H9 (cell line): ENCODE measurements around the gene TM4SF1. TPM values are rescaled to one million over a fixed set of nuclear protein-coding genes. Genes with fewer than 3 reads are reported as not detected.

Source experiments
- DNase-seq: peaks from one replicate; pipeline ENCODE4 v3.0.0-alpha.2; 2017
- H2AFZ ChIP-seq: one replicate; pipeline ENCODE4 v1.6.1; 2013; ENCODE audit warnings: mild to moderate bottlenecking, low read length, control low read depth, moderate library complexity
- H2AK5ac ChIP-seq: 2 replicates; pipeline ENCODE4 v1.6.1; 2013; ENCODE audit warnings: low read length, control low read depth, mixed read lengths; ENCODE audit not compliant: insufficient read length
- H2BK120ac ChIP-seq: one replicate; pipeline ENCODE4 v1.6.1; 2013; ENCODE audit warnings: low read depth, mild to moderate bottlenecking, low read length, control low read depth, inconsistent platforms; ENCODE audit not compliant: poor library complexity, severe bottlenecking
- H2BK12ac ChIP-seq: 2 replicates; pipeline ENCODE4 v1.6.1; 2013; ENCODE audit warnings: low read length, control low read depth, mixed read lengths, low read depth; ENCODE audit not compliant: insufficient read length
- H2BK15ac ChIP-seq: 2 replicates; pipeline ENCODE4 v1.6.1; 2013; ENCODE audit warnings: low read depth, low read length, control low read depth
- H2BK20ac ChIP-seq: one replicate; pipeline ENCODE4 v1.6.1; 2013; ENCODE audit warnings: low read depth, mild to moderate bottlenecking, low read length, control low read depth, inconsistent platforms; ENCODE audit not compliant: poor library complexity, severe bottlenecking
- H2BK5ac ChIP-seq: 2 replicates; pipeline ENCODE4 v1.6.1; 2013; ENCODE audit warnings: low read length, control low read depth, mixed read lengths; ENCODE audit not compliant: insufficient read length
- H3K14ac ChIP-seq: 2 replicates; pipeline ENCODE4 v1.6.1; 2013; ENCODE audit warnings: low read length, control low read depth; ENCODE audit not compliant: insufficient read depth
- H3K18ac ChIP-seq: 2 replicates; pipeline ENCODE4 v1.6.1; 2013; ENCODE audit warnings: low read depth, mild to moderate bottlenecking, mixed read lengths, low read length, control low read depth; ENCODE audit not compliant: insufficient read length
- H3K23ac ChIP-seq: 2 replicates; pipeline ENCODE4 v1.6.1; 2013; ENCODE audit warnings: low read length, control low read depth, mixed read lengths, low read depth; ENCODE audit not compliant: insufficient read length
- H3K23me2 ChIP-seq: 2 replicates; pipeline ENCODE4 v1.6.1; 2013; ENCODE audit warnings: low read depth, mild to moderate bottlenecking, mixed read lengths, low read length, control low read depth; ENCODE audit not compliant: insufficient read length, poor library complexity, severe bottlenecking
- H3K27ac ChIP-seq: 2 replicates; pipeline ENCODE4 v1.5.1; 2013; ENCODE audit warnings: low read length, control low read depth, mixed read lengths, low read depth; ENCODE audit not compliant: insufficient read length
- H3K27me3 ChIP-seq: 2 replicates; pipeline ENCODE4 v1.6.1; 2013; ENCODE audit warnings: low read length, control low read depth, inconsistent platforms; ENCODE audit not compliant: insufficient read depth
- H3K4ac ChIP-seq: 2 replicates; pipeline ENCODE4 v1.6.1; 2013; ENCODE audit warnings: low read depth, mild to moderate bottlenecking, control low read depth, inconsistent platforms, low read length, moderate library complexity
- H3K4me1 ChIP-seq: 2 replicates; pipeline ENCODE4 v1.6.1; 2013; ENCODE audit warnings: low read length, control low read depth, inconsistent platforms; ENCODE audit not compliant: insufficient read depth
- H3K4me2 ChIP-seq: 2 replicates; pipeline ENCODE4 v1.6.1; 2013; ENCODE audit warnings: low read length, control low read depth, mixed read lengths; ENCODE audit not compliant: insufficient read length, insufficient read depth
- H3K56ac ChIP-seq: 2 replicates; pipeline ENCODE4 v1.6.1; 2013; ENCODE audit warnings: low read depth, mild to moderate bottlenecking, mixed read lengths, low read length, control low read depth; ENCODE audit not compliant: insufficient read length
- H3K79me1 ChIP-seq: 2 replicates; pipeline ENCODE4 v1.6.1; 2013; ENCODE audit warnings: low read depth, mild to moderate bottlenecking, moderate library complexity, low read length, control low read depth, inconsistent platforms; ENCODE audit not compliant: insufficient read depth, poor library complexity, severe bottlenecking
- H3K79me2 ChIP-seq: 2 replicates; pipeline ENCODE4 v1.6.1; 2013; ENCODE audit warnings: low read length, control low read depth, inconsistent platforms; ENCODE audit not compliant: insufficient read depth
- H3K9ac ChIP-seq: 2 replicates; pipeline ENCODE4 v1.6.1; 2013; ENCODE audit warnings: low read length, control low read depth, mixed read lengths; ENCODE audit not compliant: insufficient read length; ENCODE audit errors: extremely low read depth
- H3K9me3 ChIP-seq: one replicate; pipeline ENCODE4 v1.6.1; 2013; ENCODE audit warnings: low read depth, low read length, inconsistent platforms; ENCODE audit not compliant: control insufficient read depth
- H3T11ph ChIP-seq: one replicate; pipeline ENCODE4 v1.6.1; 2013; ENCODE audit warnings: mild to moderate bottlenecking, low read length, control low read depth, inconsistent platforms
- H4K20me1 ChIP-seq: one replicate; pipeline ENCODE4 v1.6.1; 2013; ENCODE audit not compliant: control insufficient read depth, insufficient read length, insufficient read depth
- H4K5ac ChIP-seq: 2 replicates; pipeline ENCODE4 v1.6.1; 2013; ENCODE audit warnings: low read depth, mild to moderate bottlenecking, mixed read lengths, low read length, control low read depth; ENCODE audit not compliant: insufficient read length
- H4K8ac ChIP-seq: replicated peaks from 2 replicates; pipeline ENCODE4 v1.6.1; 2013; ENCODE audit warnings: low read length, control low read depth, mixed read lengths, low read depth; ENCODE audit not compliant: insufficient read length
- H4K91ac ChIP-seq: 2 replicates; pipeline ENCODE4 v1.6.1; 2013; ENCODE audit warnings: low read depth, mild to moderate bottlenecking, moderate library complexity, mixed read lengths, low read length, control low read depth; ENCODE audit not compliant: insufficient read length
- H3K27ac Mint-ChIP-seq, 3 experiments: 2 replicates in 2 of 3; 3 replicates in 1 of 3; pipeline ENCODE4 v1.8.0; 2020 to 2021; ENCODE audit warnings: mixed read lengths in 3 of 3, mild to moderate bottlenecking in 1 of 3, moderate library complexity in 1 of 3
- H3K27me3 Mint-ChIP-seq: 2 replicates; pipeline ENCODE4 v1.8.0; 2021; ENCODE audit warnings: low read depth, mild to moderate bottlenecking, moderate library complexity, mixed read lengths
- H3K36me3 Mint-ChIP-seq, 3 experiments: 2 replicates in 2 of 3; 3 replicates in 1 of 3; pipeline ENCODE4 v1.8.0; 2020 to 2021; ENCODE audit warnings: low read depth in 3 of 3, mixed read lengths in 3 of 3; ENCODE audit not compliant: insufficient read depth in 1 of 3
- H3K4me1 Mint-ChIP-seq, 2 experiments: 2 replicates each; pipeline ENCODE4 v1.8.0; 2020; ENCODE audit warnings: mixed read lengths in 2 of 2
- H3K4me3 Mint-ChIP-seq, 2 experiments: 2 replicates in 1 of 2; 3 replicates in 1 of 2; pipeline ENCODE4 v1.8.0; 2020 to 2021; ENCODE audit warnings: mild to moderate bottlenecking in 2 of 2, mixed read lengths in 2 of 2, moderate library complexity in 1 of 2
- H3K9me3 Mint-ChIP-seq, 2 experiments: 2 replicates in 1 of 2; 3 replicates in 1 of 2; pipeline ENCODE4 v1.8.0; 2020; ENCODE audit warnings: mild to moderate bottlenecking in 2 of 2, mixed read lengths in 2 of 2, moderate library complexity in 1 of 2
- WGBS: extraction: QIAGEN DNeasy Blood & Tissue Kit; methylation state at CpG from one replicate; pipeline ENCODE4 v1.1.7; 2013; ENCODE audit warnings: missing lambda C conversion rate, low lambda C conversion rate, mixed read lengths; ENCODE audit not compliant: insufficient read length; ENCODE audit errors: extremely low coverage; 5-methylcytosine and 5-hydroxymethylcytosine counted together
- total RNA-seq: library from RNA; stranded (reverse); gene quantifications from 2 replicates; pipeline ENCODE4 v1.2.1, GENCODE V29; 2021
- TF ChIP-seq, protein P1 (sequence below): fragments of 200-600 bp; sonication (generic); conservative IDR thresholded peaks from 3 replicates; pipeline ENCODE4 v1.8.0; 2021; ENCODE audit warnings: antibody characterized with exemption, mild to moderate bottlenecking

The TM4SF1 gene
- total RNA-seq, 1 experiment from 2014 or later = 1.2 TPM

DNA sequence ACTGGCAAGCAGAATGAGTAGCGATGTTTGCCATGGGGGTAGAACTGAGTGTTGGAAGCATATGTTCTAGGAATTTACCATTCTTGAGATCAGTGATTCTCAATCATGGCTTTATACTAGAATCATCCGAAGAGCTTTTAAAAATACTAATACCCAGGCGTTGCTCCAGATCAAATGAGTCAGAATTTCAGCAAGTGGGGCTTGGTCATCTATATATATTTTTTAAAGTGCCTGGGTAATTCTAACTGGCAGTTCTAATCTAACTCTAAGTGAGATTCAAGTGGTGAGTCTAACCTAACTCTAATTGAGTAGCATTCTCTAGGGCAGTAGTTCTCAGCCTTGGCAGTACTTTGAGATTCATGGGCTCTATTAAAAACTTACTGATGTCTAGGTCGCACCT is 20.8 kb downstream of the TM4SF1 start:
- Histone ChIP-seq H3K9ac (no peak overlapping the region), H2BK5ac (no peak overlapping the region), H3K27me3 (no peaks in the 10 kb centered on the region), H4K91ac (no peak overlapping the region), H2BK120ac (no peak overlapping the region), H2AFZ (no peak overlapping the region), H4K20me1 (no peaks in the 10 kb centered on the region), H3K56ac (no peak overlapping the region), H3K4ac (no peak overlapping the region), H3K14ac (no peak overlapping the region), H3K23ac (no peak overlapping the region), H2BK15ac (no peak overlapping the region), H3K18ac (no peak overlapping the region), H4K5ac (no peak overlapping the region), H4K8ac (no peak overlapping the region), H3K23me2 (no peaks in the 10 kb centered on the region), H2BK12ac (no peak overlapping the region), H3K4me1 (no peaks in the 10 kb centered on the region), H3K79me2 (no peaks in the 10 kb centered on the region), H3K4me2 (no peak overlapping the region), H2AK5ac (no peak overlapping the region), H3K9me3 (no peaks in the 10 kb centered on the region), H2BK20ac (no peak overlapping the region), H3T11ph (no peak overlapping the region), H3K79me1 (no peaks in the 10 kb centered on the region), H3K27ac (no peak overlapping the region)
- TF ChIP-seq, protein P1, sequence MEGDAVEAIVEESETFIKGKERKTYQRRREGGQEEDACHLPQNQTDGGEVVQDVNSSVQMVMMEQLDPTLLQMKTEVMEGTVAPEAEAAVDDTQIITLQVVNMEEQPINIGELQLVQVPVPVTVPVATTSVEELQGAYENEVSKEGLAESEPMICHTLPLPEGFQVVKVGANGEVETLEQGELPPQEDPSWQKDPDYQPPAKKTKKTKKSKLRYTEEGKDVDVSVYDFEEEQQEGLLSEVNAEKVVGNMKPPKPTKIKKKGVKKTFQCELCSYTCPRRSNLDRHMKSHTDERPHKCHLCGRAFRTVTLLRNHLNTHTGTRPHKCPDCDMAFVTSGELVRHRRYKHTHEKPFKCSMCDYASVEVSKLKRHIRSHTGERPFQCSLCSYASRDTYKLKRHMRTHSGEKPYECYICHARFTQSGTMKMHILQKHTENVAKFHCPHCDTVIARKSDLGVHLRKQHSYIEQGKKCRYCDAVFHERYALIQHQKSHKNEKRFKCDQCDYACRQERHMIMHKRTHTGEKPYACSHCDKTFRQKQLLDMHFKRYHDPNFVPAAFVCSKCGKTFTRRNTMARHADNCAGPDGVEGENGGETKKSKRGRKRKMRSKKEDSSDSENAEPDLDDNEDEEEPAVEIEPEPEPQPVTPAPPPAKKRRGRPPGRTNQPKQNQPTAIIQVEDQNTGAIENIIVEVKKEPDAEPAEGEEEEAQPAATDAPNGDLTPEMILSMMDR = no peak
- H3K4me3 Mint-ChIP-seq = no peak overlapping the region
- H3K9me3 Mint-ChIP-seq = no peaks in the 10 kb centered on the region
- DNase-seq = no peak
- no CpG with 5 or more reads among the region's 4 CpGs for WGBS
- H3K36me3 Mint-ChIP-seq = no peaks in the 10 kb centered on the region
- H3K27me3 Mint-ChIP-seq = no peaks in the 10 kb centered on the region
- no peak overlapping the region for H3K27ac Mint-ChIP-seq
- H3K4me1 Mint-ChIP-seq = peaks cover 4 to 12% of the 10 kb centered on the region in 2 experiments
